K562 (cell line): ENCODE data around the gene C10orf90. TPM values are rescaled to one million over a fixed set of nuclear protein-coding genes. Genes with fewer than 3 reads are reported as not detected.
A peak's percentile ranks its signal among the peaks of the same experiment; 100 is the strongest.

Experiments
- ATAC-seq: fragments of 200-7000 bp; cut with Tn5 transposase; 3 replicates; pipeline ENCODE4 v1.9.1; 2020; ENCODE audit warnings: moderate library complexity
- BruUV-seq: library from RNA; stranded (reverse); fragments of 400-500 nt; replicated peaks from 2 replicates; lab custom pipeline; 2021; lab: Mats Ljungman, UMichigan
- CTCF ChIA-PET: fragments of 300-600 bp; formaldehyde crosslinking; extraction: SDS; loops from one replicate; lab custom pipeline; 2021; ENCODE audit warnings: low intra/inter-chr PET ratio; lab: Yijun Ruan, JAX
- POLR2A ChIA-PET: fragments of 300-600, 350-650 bp; sonication (Branson Sonifier 250); formaldehyde crosslinking; extraction: SDS; loops from one replicate; lab custom pipeline; 2021; ENCODE audit warnings: antibody characterized with exemption, inconsistent platforms; lab: Yijun Ruan, JAX
- DNase-seq, 4 experiments: peaks; one replicate each; pipeline versions ENCODE4 v3.0.0 to v3.0.0-alpha.2; 2011 to 2018; ENCODE audit warnings: low spot score in 3 of 4, mixed read lengths in 3 of 4; ENCODE audit errors: extremely low read depth in 1 of 4
- FAIRE-seq: peaks from 2 replicates; lab custom pipeline; 2011; peaks lifted over from hg19 to GRCh38; lab: Jason Lieb, UNC
- H2AFZ ChIP-seq: 2 replicates; pipeline ENCODE4 v1.6.0; 2011; ENCODE audit warnings: low read depth, low read length, control low read depth, inconsistent platforms
- H3K27ac ChIP-seq: fragments of 200-600 bp; 3 replicates; pipeline ENCODE4 v1.8.0; 2011; ENCODE audit warnings: low read depth, mild to moderate bottlenecking, control low read depth, inconsistent platforms, low read length, moderate library complexity, mixed read lengths; ENCODE audit errors: extremely low read depth
- H3K27me3 ChIP-seq, 2 experiments: fragments of 300-600 bp in 1 of 2; 2 replicates in 1 of 2; 3 replicates in 1 of 2; pipeline versions ENCODE4 v1.6.0 to v1.8.0; 2011; ENCODE audit warnings: inconsistent platforms in 2 of 2, low read length in 2 of 2, mild to moderate bottlenecking in 1 of 2, mixed read lengths in 1 of 2, moderate library complexity in 1 of 2; ENCODE audit not compliant: control insufficient read depth in 2 of 2, insufficient read depth in 2 of 2
- H3K36me3 ChIP-seq: fragments of 300-600 bp; 3 replicates; pipeline ENCODE4 v1.8.0; 2011; ENCODE audit warnings: mild to moderate bottlenecking, low read length, inconsistent platforms; ENCODE audit not compliant: control insufficient read depth, insufficient read depth
- H3K4me1 ChIP-seq, 2 experiments: fragments of 200-600 bp in 1 of 2; replicated peaks in 1 of 2; 2 replicates in 1 of 2; 3 replicates in 1 of 2; pipeline versions ENCODE4 v1.5.1 to v1.8.0; 2011; ENCODE audit warnings: inconsistent platforms in 2 of 2, low read length in 2 of 2, mild to moderate bottlenecking in 1 of 2, mixed read lengths in 1 of 2, moderate library complexity in 1 of 2; ENCODE audit not compliant: control insufficient read depth in 2 of 2, insufficient read depth in 2 of 2
- H3K4me2 ChIP-seq: 2 replicates; pipeline ENCODE4 v1.6.1; 2011; ENCODE audit warnings: low read length, control low read depth, inconsistent platforms, mixed read lengths; ENCODE audit not compliant: insufficient read depth
- H3K4me3 ChIP-seq: fragments of 200-600 bp; sonication (generic), shearing (Covaris generic); 2 replicates; pipeline ENCODE4 v1.5.1; 2016; ENCODE audit warnings: control low read depth, inconsistent platforms
- H3K79me2 ChIP-seq: fragments of 200-600 bp; 3 replicates; pipeline ENCODE4 v1.8.0; 2011; ENCODE audit warnings: low read length, inconsistent platforms; ENCODE audit not compliant: control insufficient read depth, insufficient read depth
- H3K9ac ChIP-seq, 2 experiments: 2 replicates each; pipeline versions ENCODE4 v1.6.0 to v1.6.1; 2011; ENCODE audit warnings: low read depth in 2 of 2, low read length in 2 of 2, control low read depth in 1 of 2, inconsistent platforms in 1 of 2, mild to moderate bottlenecking in 1 of 2, mixed read lengths in 1 of 2; ENCODE audit not compliant: insufficient read depth in 1 of 2
- H3K9me1 ChIP-seq: one replicate; pipeline ENCODE4 v1.6.0; 2011; ENCODE audit warnings: inconsistent platforms, mild to moderate bottlenecking, low read length, moderate library complexity; ENCODE audit not compliant: control insufficient read depth, insufficient read depth
- H3K9me3 ChIP-seq: replicated peaks from 2 replicates; pipeline ENCODE4 v1.5.1; 2011; ENCODE audit warnings: low read depth, low read length, inconsistent platforms; ENCODE audit not compliant: control insufficient read depth, insufficient read depth
- H4K20me1 ChIP-seq: replicated peaks from 2 replicates; pipeline ENCODE4 v1.6.1; 2011; ENCODE audit warnings: low read length, inconsistent platforms, mixed read lengths; ENCODE audit not compliant: control insufficient read depth, insufficient read depth
- ARID2 ChIP-seq: fragments of 450-650 bp; IDR thresholded peaks from 2 replicates; pipeline ENCODE4 v1.6.1; 2017; ENCODE audit warnings: antibody characterized with exemption, mild to moderate bottlenecking
- CC2D1A ChIP-seq: fragments of 450-650 bp; IDR thresholded peaks from 2 replicates; pipeline ENCODE4 v1.6.1; 2017; ENCODE audit warnings: mild to moderate bottlenecking
- DACH1 ChIP-seq: fragments of 450-650 bp; IDR thresholded peaks from 2 replicates; pipeline ENCODE4 v1.6.1; 2018; ENCODE audit not compliant: partially characterized antibody
- GTF3C2 ChIP-seq: IDR thresholded peaks from 3 replicates; pipeline ENCODE4 v1.6.1; 2011; ENCODE audit warnings: borderline replicate concordance, mild to moderate bottlenecking, moderate library complexity; ENCODE audit not compliant: insufficient read length; ENCODE audit errors: extremely low read depth
- MIER1 ChIP-seq: fragments of 450-650 bp; IDR thresholded peaks from 2 replicates; pipeline ENCODE4 v1.6.1; 2016; ENCODE audit warnings: antibody characterized with exemption, mild to moderate bottlenecking, low read depth
- MTA1 ChIP-seq: fragments of 450-650 bp; IDR thresholded peaks from 2 replicates; pipeline ENCODE4 v1.6.1; 2017; ENCODE audit warnings: borderline replicate concordance
- PHB2 ChIP-seq: fragments of 450-650 bp; IDR thresholded peaks from 2 replicates; pipeline ENCODE4 v1.6.1; 2017; ENCODE audit warnings: low read depth
- PHTF2 ChIP-seq: fragments of 250-450 bp; sonication (Bioruptor Pico); IDR thresholded peaks from 2 replicates; pipeline ENCODE4 v1.5.0; 2021; ENCODE audit warnings: mild to moderate bottlenecking
- PPARD ChIP-seq: fragments of 250-450 bp; sonication (Bioruptor Pico); IDR thresholded peaks from 2 replicates; pipeline ENCODE4 v1.8.0; 2022; ENCODE audit warnings: inconsistent platforms, mild to moderate bottlenecking, moderate library complexity
- RFX5 ChIP-seq: IDR thresholded peaks from 2 replicates; pipeline ENCODE4 v1.6.1; 2011; ENCODE audit warnings: low read depth, mild to moderate bottlenecking, improper control_type of control experiment, low read length
- RFX7 ChIP-seq: fragments of 250-450 bp; sonication (Bioruptor Pico); IDR thresholded peaks from 2 replicates; pipeline ENCODE4 v1.5.1; 2021; ENCODE audit warnings: mild to moderate bottlenecking
- SMARCE1 ChIP-seq: fragments of 450-650 bp; IDR thresholded peaks from 2 replicates; pipeline ENCODE4 v1.7.1; 2016; ENCODE audit warnings: mild to moderate bottlenecking
- ZNF311 ChIP-seq: fragments of 250-450 bp; sonication (Bioruptor Pico); IDR thresholded peaks from 2 replicates; pipeline ENCODE4 v1.4.0; 2020; ENCODE audit warnings: mild to moderate bottlenecking, moderate library complexity
- ZNF512 ChIP-seq: IDR thresholded peaks from 2 replicates; pipeline ENCODE4 v1.6.1; 2016; ENCODE audit warnings: missing genetic modification characterization, missing compliant biosample characterization
- WGBS: fragments of 100-300 bp; shearing (Covaris generic); methylation state at CpG from one replicate; pipeline ENCODE4 v1.1.6; 2016; ENCODE audit warnings: low coverage, mixed read lengths; ENCODE audit not compliant: insufficient coverage; ENCODE audit errors: missing lambda C conversion rate; 5-methylcytosine and 5-hydroxymethylcytosine counted together
- in situ Hi-C: fragments of 300-500 bp; cut with MboI; formaldehyde crosslinking; loops from 4 replicates; pipeline ENCODE4 v1.15.0; 2018; ENCODE audit warnings: inconsistent platforms, mixed read lengths
- intact Hi-C: fragments of 100-400 bp; cut with micrococcal nuclease; formaldehyde crosslinking; loops from 2 replicates; pipeline ENCODE4 v1.14.2; 2022
- polyA plus RNA-seq, 8 experiments: library from polyadenylated mRNA; depleted of rRNA in 4 of 8; stranded (reverse) in 5 of 8; unstranded in 3 of 8; fragments of >200 nt; fragmentation: Nextera tagmentation in 2 of 8; fragmentation: Illumina TruSeq in 1 of 8; extraction: Ambion mirVana in 2 of 8; extraction: Trizol in 1 of 8; gene quantifications; 2 replicates each; pipeline versions ENCODE4 v1.2.1 to v1.2.3, GENCODE V29; 2011 to 2014; ENCODE audit warnings: inconsistent platforms in 1 of 8, missing spikeins in 1 of 8
- total RNA-seq, 7 experiments: library from RNA; depleted of rRNA in 6 of 7; stranded (reverse); fragments of >200 nt in 6 of 7; fragmentation: Illumina TruSeq in 2 of 7; extraction: Trizol in 2 of 7; gene quantifications; 2 replicates each; pipeline versions ENCODE4 v1.2.1 to v1.2.3, GENCODE V29; 2011 to 2021; ENCODE audit warnings: low replicate concordance in 1 of 7
- TF ChIP-seq, protein P1 (sequence below): fragments of 200-400 bp; formaldehyde crosslinking; IDR thresholded peaks from 2 replicates; pipeline ENCODE4 v1.6.1; 2017; ENCODE audit warnings: mild to moderate bottlenecking, low read depth, low read length, moderate library complexity

The C10orf90 gene
- total and polyA plus RNA-seq, 9 of the 15 experiments (the other 6 are each of a cell fraction or from before 2014, with no cell fraction given), result not detected

DNA sequence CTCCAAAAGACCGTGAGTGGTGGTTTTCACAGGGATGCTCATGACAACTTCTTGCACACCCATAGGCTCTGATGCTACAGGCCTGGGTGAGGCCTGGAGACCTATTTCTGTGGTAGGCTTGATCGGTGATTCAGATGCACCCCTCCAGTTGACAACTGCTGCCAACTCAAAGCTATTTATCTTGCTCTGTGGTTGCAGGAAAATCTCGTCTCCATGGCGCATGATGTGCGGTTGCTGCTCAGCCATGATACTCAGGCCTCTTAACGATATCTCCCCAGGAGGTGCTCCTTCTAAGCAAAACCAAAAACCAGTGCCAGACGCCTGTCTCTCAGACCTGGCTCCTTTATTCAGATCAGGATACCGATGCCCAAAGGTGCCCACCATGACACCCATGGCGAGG, 31.4 kb downstream of the C10orf90 start (continued):
- no peak for TF ChIP-seq GTF3C2

DNA sequence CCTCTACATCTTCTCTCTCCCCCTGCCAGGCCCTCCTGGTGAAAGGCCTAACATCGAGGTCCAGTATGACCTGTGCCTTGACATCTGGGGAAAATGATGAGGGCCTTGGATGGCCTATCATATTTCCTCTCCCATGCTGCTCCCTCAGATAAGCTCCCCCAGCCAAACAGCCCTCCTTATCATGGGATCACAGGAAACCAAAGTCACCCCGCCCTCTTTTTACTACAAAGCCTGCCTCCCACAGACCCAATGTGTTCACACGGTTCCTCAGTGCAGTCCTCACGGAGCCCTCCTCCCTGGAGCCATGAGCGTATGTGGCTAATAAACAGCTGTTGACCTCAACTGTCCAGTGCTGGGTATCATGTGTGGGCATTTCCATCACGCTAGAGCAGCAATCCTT, 32.0 kb downstream of the C10orf90 start:
- Histone ChIP-seq H3K9me3 (no peaks in the 10 kb centered on the region), H3K9ac (no peak overlapping the region), H4K20me1 (no peaks in the 10 kb centered on the region), H3K9me1 (no peaks in the 10 kb centered on the region), H3K27me3 (no peaks in the 10 kb centered on the region; a peak in 1 of 5 replicates), H2AFZ (no peak overlapping the region), H3K27ac (no peak overlapping the region), H3K4me2 (peak overlapping the region; percentile 49; the same call in 1 of the 2 replicates), H3K4me1 (peaks cover 4 to 8% of the 10 kb centered on the region in 2 experiments; a peak in 3 of 5 replicates), H3K36me3 (no peaks in the 10 kb centered on the region), H3K79me2 (no peaks in the 10 kb centered on the region), H3K4me3 (no peak overlapping the region)
- intact Hi-C loops (no loop called here), in situ Hi-C loops (no loop called here)
- ChIA-PET CTCF (no interaction called here), POLR2A (no interaction called here)
- DNase-seq (peak; percentile 62 to 74 (median 64)), ATAC-seq (peak; percentile 93), FAIRE-seq (no peak)
- WGBS, result 3% methylated on average over 6 of the region's 6 CpGs
- BruUV-seq, result no TSS peak
- no peak for TF ChIP-seq PPARD (CRISPR knock-in tag)
- no peak for TF ChIP-seq ARID2
- peak; percentile 32; the same call in 1 of the 2 replicates for TF ChIP-seq PHB2
- 0 out of 2 replicates have a peak, but pooled peaks have one; percentile 22 for TF ChIP-seq MTA1
- TF ChIP-seq, protein P1, sequence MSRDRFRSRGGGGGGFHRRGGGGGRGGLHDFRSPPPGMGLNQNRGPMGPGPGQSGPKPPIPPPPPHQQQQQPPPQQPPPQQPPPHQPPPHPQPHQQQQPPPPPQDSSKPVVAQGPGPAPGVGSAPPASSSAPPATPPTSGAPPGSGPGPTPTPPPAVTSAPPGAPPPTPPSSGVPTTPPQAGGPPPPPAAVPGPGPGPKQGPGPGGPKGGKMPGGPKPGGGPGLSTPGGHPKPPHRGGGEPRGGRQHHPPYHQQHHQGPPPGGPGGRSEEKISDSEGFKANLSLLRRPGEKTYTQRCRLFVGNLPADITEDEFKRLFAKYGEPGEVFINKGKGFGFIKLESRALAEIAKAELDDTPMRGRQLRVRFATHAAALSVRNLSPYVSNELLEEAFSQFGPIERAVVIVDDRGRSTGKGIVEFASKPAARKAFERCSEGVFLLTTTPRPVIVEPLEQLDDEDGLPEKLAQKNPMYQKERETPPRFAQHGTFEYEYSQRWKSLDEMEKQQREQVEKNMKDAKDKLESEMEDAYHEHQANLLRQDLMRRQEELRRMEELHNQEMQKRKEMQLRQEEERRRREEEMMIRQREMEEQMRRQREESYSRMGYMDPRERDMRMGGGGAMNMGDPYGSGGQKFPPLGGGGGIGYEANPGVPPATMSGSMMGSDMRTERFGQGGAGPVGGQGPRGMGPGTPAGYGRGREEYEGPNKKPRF, result no peak
- TF ChIP-seq DACH1, result peak; percentile 47
- TF ChIP-seq PHTF2 (CRISPR knock-in tag), result no peak
- TF ChIP-seq CC2D1A, result peak; percentile 61; the same call in 1 of the 2 replicates
- no peak for TF ChIP-seq RFX5
- no peak for TF ChIP-seq MIER1
- no peak for TF ChIP-seq ZNF512 (tag)
- TF ChIP-seq ZNF311 (CRISPR knock-in tag), result no peak
- no peak for TF ChIP-seq RFX7 (CRISPR knock-in tag)
- peak; percentile 24; the same call in 1 of the 2 replicates for TF ChIP-seq SMARCE1
